H1 (cell line): ENCODE data around the gene SYT13. TPM values are rescaled to one million over a fixed set of nuclear protein-coding genes. Genes with fewer than 3 reads are reported as not detected.

Experiments
- ASH2L ChIP-seq: fragments of 200-600, 300-600 bp; sonication (generic); IDR thresholded peaks from one replicate; pipeline ENCODE4 v1.7.1; 2017; ENCODE audit warnings: low read length
- BACH1 ChIP-seq: IDR thresholded peaks from 2 replicates; pipeline ENCODE4 v1.6.1; 2012; ENCODE audit warnings: low read length, improper control_type of control experiment
- CHD1 ChIP-seq: IDR thresholded peaks from 2 replicates; pipeline ENCODE4 v1.6.1; 2012; ENCODE audit warnings: low read depth, low read length, improper control_type of control experiment
- EZH2 ChIP-seq: fragments of 200-600 bp; sonication (generic); IDR thresholded peaks from 2 replicates; pipeline ENCODE4 v1.7.1; 2012; ENCODE audit warnings: low read depth, mild to moderate bottlenecking, moderate library complexity, low read length, inconsistent platforms; ENCODE audit not compliant: severe bottlenecking
- HDAC2 ChIP-seq, 2 experiments: fragments of 300-600 bp in 1 of 2; sonication (generic) in 1 of 2; IDR thresholded peaks; 2 replicates each; pipeline ENCODE4 v1.6.1; 2011 to 2012; ENCODE audit warnings: low read depth in 2 of 2, low read length in 2 of 2, mild to moderate bottlenecking in 2 of 2, moderate library complexity in 2 of 2, borderline replicate concordance in 1 of 2, inconsistent platforms in 1 of 2
- JUND ChIP-seq: IDR thresholded peaks from 2 replicates; pipeline ENCODE4 v1.6.1; 2011; ENCODE audit warnings: mild to moderate bottlenecking, improper control_type of control experiment, low read length
- PHF8 ChIP-seq: fragments of 200-600 bp; sonication (generic); conservative IDR thresholded peaks from 2 replicates; pipeline ENCODE4 v1.7.1; 2012; ENCODE audit warnings: low read depth, mild to moderate bottlenecking, inconsistent platforms, low read length, moderate library complexity
- POU5F1 ChIP-seq: IDR thresholded peaks from 2 replicates; pipeline ENCODE4 v1.6.1; 2011; ENCODE audit warnings: low read depth, mild to moderate bottlenecking, low read length, moderate library complexity
- SIRT6 ChIP-seq: IDR thresholded peaks from one replicate; pipeline ENCODE4 v1.7.1; 2012; ENCODE audit warnings: low read length, inconsistent platforms
- YY1 ChIP-seq: IDR thresholded peaks from 2 replicates; pipeline ENCODE4 v1.6.1; 2011; ENCODE audit warnings: low read depth, mild to moderate bottlenecking, low read length
- polyA plus RNA-seq, 7 experiments: library from polyadenylated mRNA; depleted of rRNA in 3 of 7; stranded (reverse) in 5 of 7; unstranded in 2 of 7; fragments of >200 nt in 5 of 7; fragments of 200-250 nt in 2 of 7; gene quantifications; 1 replicate in 5 of 7; 2 replicates in 1 of 7; 4 replicates in 1 of 7; pipeline versions ENCODE4 v1.2.1 to v1.2.3, GENCODE V29; 2011 to 2013; ENCODE audit warnings: missing spikeins in 2 of 7, mixed read lengths in 2 of 7
- total RNA-seq: library from RNA; stranded (reverse); fragmentation: NEBNext Ultra II Directional; extraction: Animal tissue kit (Norgen Biotek cat#: 25700); gene quantifications from 2 replicates; pipeline ENCODE4 v1.2.1, GENCODE V29; 2021
- TF ChIP-seq, protein P1 (sequence below): fragments of 300-600 bp; sonication (generic); IDR thresholded peaks from 2 replicates; pipeline ENCODE4 v1.7.1; 2012; ENCODE audit warnings: low read length, moderate library complexity, mild to moderate bottlenecking, inconsistent platforms; ENCODE audit not compliant: insufficient replicate concordance

Gene SYT13
- total and polyA plus RNA-seq, 2 of the 8 experiments (the other 6 are each of a cell fraction or from before 2014, with no cell fraction given) = 4.8 to 13.2 TPM

DNA sequence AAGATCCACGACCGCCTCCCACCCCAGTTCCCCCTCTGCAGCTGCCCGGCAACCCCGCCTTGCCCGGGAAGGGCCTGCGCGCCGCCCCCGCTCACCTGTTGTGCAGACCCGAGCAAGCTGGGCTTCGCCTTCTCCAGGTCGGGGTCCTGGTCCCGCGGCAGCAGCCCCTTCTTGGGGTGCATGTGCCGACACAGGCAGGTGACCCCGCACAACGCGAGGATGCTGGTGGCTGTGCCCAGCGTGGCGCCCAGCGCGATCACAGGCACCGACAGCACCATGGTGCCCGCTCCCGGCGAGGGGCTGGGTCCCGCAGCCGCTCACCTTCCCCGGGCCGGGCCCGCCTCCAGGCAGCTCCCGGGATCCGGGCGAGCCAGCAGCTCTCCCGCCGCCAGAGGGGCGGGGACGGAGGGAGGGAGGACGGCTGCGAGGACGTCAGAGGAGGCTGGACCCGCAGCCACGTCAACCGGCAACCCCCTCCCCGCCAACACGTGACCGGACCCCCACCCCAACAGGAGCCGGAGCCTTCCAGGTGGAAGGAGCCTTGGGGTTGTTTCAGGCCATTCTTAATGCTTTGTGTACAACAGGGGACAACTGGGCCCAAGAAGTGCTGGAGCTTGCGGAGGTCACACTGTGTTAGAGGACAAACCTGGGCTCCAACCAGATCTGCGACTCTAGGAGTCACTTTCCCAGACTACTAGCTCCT, at the start of gene SYT13 (continued):
- TF ChIP-seq, protein P1, sequence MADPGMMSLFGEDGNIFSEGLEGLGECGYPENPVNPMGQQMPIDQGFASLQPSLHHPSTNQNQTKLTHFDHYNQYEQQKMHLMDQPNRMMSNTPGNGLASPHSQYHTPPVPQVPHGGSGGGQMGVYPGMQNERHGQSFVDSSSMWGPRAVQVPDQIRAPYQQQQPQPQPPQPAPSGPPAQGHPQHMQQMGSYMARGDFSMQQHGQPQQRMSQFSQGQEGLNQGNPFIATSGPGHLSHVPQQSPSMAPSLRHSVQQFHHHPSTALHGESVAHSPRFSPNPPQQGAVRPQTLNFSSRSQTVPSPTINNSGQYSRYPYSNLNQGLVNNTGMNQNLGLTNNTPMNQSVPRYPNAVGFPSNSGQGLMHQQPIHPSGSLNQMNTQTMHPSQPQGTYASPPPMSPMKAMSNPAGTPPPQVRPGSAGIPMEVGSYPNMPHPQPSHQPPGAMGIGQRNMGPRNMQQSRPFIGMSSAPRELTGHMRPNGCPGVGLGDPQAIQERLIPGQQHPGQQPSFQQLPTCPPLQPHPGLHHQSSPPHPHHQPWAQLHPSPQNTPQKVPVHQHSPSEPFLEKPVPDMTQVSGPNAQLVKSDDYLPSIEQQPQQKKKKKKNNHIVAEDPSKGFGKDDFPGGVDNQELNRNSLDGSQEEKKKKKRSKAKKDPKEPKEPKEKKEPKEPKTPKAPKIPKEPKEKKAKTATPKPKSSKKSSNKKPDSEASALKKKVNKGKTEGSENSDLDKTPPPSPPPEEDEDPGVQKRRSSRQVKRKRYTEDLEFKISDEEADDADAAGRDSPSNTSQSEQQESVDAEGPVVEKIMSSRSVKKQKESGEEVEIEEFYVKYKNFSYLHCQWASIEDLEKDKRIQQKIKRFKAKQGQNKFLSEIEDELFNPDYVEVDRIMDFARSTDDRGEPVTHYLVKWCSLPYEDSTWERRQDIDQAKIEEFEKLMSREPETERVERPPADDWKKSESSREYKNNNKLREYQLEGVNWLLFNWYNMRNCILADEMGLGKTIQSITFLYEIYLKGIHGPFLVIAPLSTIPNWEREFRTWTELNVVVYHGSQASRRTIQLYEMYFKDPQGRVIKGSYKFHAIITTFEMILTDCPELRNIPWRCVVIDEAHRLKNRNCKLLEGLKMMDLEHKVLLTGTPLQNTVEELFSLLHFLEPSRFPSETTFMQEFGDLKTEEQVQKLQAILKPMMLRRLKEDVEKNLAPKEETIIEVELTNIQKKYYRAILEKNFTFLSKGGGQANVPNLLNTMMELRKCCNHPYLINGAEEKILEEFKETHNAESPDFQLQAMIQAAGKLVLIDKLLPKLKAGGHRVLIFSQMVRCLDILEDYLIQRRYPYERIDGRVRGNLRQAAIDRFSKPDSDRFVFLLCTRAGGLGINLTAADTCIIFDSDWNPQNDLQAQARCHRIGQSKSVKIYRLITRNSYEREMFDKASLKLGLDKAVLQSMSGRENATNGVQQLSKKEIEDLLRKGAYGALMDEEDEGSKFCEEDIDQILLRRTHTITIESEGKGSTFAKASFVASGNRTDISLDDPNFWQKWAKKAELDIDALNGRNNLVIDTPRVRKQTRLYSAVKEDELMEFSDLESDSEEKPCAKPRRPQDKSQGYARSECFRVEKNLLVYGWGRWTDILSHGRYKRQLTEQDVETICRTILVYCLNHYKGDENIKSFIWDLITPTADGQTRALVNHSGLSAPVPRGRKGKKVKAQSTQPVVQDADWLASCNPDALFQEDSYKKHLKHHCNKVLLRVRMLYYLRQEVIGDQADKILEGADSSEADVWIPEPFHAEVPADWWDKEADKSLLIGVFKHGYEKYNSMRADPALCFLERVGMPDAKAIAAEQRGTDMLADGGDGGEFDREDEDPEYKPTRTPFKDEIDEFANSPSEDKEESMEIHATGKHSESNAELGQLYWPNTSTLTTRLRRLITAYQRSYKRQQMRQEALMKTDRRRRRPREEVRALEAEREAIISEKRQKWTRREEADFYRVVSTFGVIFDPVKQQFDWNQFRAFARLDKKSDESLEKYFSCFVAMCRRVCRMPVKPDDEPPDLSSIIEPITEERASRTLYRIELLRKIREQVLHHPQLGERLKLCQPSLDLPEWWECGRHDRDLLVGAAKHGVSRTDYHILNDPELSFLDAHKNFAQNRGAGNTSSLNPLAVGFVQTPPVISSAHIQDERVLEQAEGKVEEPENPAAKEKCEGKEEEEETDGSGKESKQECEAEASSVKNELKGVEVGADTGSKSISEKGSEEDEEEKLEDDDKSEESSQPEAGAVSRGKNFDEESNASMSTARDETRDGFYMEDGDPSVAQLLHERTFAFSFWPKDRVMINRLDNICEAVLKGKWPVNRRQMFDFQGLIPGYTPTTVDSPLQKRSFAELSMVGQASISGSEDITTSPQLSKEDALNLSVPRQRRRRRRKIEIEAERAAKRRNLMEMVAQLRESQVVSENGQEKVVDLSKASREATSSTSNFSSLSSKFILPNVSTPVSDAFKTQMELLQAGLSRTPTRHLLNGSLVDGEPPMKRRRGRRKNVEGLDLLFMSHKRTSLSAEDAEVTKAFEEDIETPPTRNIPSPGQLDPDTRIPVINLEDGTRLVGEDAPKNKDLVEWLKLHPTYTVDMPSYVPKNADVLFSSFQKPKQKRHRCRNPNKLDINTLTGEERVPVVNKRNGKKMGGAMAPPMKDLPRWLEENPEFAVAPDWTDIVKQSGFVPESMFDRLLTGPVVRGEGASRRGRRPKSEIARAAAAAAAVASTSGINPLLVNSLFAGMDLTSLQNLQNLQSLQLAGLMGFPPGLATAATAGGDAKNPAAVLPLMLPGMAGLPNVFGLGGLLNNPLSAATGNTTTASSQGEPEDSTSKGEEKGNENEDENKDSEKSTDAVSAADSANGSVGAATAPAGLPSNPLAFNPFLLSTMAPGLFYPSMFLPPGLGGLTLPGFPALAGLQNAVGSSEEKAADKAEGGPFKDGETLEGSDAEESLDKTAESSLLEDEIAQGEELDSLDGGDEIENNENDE = no peak
- TF ChIP-seq SIRT6 (no peak), BACH1 (no peak), POU5F1 (no peak), JUND (no peak), ASH2L (peak; percentile 60), YY1 (no peak), PHF8 (peak; percentile 60; the same call in 1 of the 2 replicates), CHD1 (no peak), EZH2 (no peak), HDAC2 (IDR thresholded peaks at IDR 0.05; ENCODE audit: borderline replicate concordance in 1 of 2, low read depth in 2 of 2, low read length in 2 of 2) (no peak)
